HepG2 (cell line): ENCODE measurements around the gene RASSF6.

Experiments used
- CTCF ChIP-seq: sonication (generic); formaldehyde crosslinking; IDR thresholded peaks from 2 replicates; pipeline ENCODE4 v1.5.0; 2020; ENCODE audit warnings: mild to moderate bottlenecking, missing genetic modification reagents, moderate library complexity
- RXRB ChIP-seq: IDR thresholded peaks from 2 replicates; pipeline ENCODE4 v1.6.1; 2016; ENCODE audit warnings: borderline replicate concordance, missing genetic modification reagents, missing compliant biosample characterization

GRCh38 chr4:73539386-73539785 is 80.8 kb downstream of the RASSF6 start:
- TF ChIP-seq RXRB (CRISPR knock-in tag) (no peak), CTCF (CRISPR knock-in tag) (no peak)
